HEK293 (cell line): ENCODE measurements around the gene HOXB4.
A peak's percentile ranks its signal among the peaks of the same experiment; 100 is the strongest.

Experiments used
- BCL11B ChIP-seq: fragments of 450-650 bp; formaldehyde crosslinking; IDR thresholded peaks from 2 replicates; pipeline ENCODE4 v1.5.1; 2016; ENCODE audit warnings: low read depth, missing biosample characterization, missing genetic modification characterization
- FEZF1 ChIP-seq: fragments of 450-650 bp; formaldehyde crosslinking; IDR thresholded peaks from 2 replicates; pipeline ENCODE4 v1.5.1; 2016; ENCODE audit warnings: missing biosample characterization, missing genetic modification characterization
- SP2 ChIP-seq: fragments of 450-650 bp; formaldehyde crosslinking; IDR thresholded peaks from 2 replicates; pipeline ENCODE4 v1.5.1; 2016; ENCODE audit warnings: missing biosample characterization, missing genetic modification characterization
- SP3 ChIP-seq: fragments of 450-650 bp; formaldehyde crosslinking; IDR thresholded peaks from 2 replicates; pipeline ENCODE4 v1.5.1; 2016; ENCODE audit warnings: missing biosample characterization, missing genetic modification characterization
- ZBTB17 ChIP-seq: fragments of 450-650 bp; formaldehyde crosslinking; IDR thresholded peaks from 2 replicates; pipeline ENCODE4 v1.5.1; 2016; ENCODE audit warnings: missing biosample characterization, missing genetic modification characterization
- ZBTB48 ChIP-seq: fragments of 450-650 bp; formaldehyde crosslinking; IDR thresholded peaks from 2 replicates; pipeline ENCODE4 v1.5.1; 2016; ENCODE audit warnings: missing biosample characterization, missing genetic modification characterization
- ZFHX2 ChIP-seq: fragments of 450-650 bp; formaldehyde crosslinking; conservative IDR thresholded peaks from 2 replicates; pipeline ENCODE4 v1.5.1; 2016; ENCODE audit warnings: missing biosample characterization, missing genetic modification characterization
- ZFP69B ChIP-seq: fragments of 450-650 bp; formaldehyde crosslinking; IDR thresholded peaks from 2 replicates; pipeline ENCODE4 v1.5.1; 2016; ENCODE audit warnings: missing biosample characterization, missing genetic modification characterization
- ZNF10 ChIP-seq: fragments of 450-650 bp; formaldehyde crosslinking; IDR thresholded peaks from 2 replicates; pipeline ENCODE4 v1.5.1; 2017; ENCODE audit warnings: missing biosample characterization, missing genetic modification characterization
- ZNF19 ChIP-seq: fragments of 450-650 bp; formaldehyde crosslinking; IDR thresholded peaks from 2 replicates; pipeline ENCODE4; 2016; ENCODE audit warnings: missing biosample characterization, missing genetic modification characterization, low read depth
- ZNF311 ChIP-seq: fragments of 450-650 bp; formaldehyde crosslinking; IDR thresholded peaks from 2 replicates; pipeline ENCODE4 v1.5.1; 2017; ENCODE audit warnings: missing biosample characterization, missing genetic modification characterization, borderline replicate concordance
- ZNF350 ChIP-seq: fragments of 450-650 bp; formaldehyde crosslinking; IDR thresholded peaks from 2 replicates; pipeline ENCODE4 v1.5.0; 2017; ENCODE audit warnings: missing biosample characterization, mild to moderate bottlenecking, missing genetic modification characterization
- ZNF48 ChIP-seq: fragments of 450-650 bp; formaldehyde crosslinking; IDR thresholded peaks from 2 replicates; pipeline ENCODE4 v1.5.1; 2016; ENCODE audit warnings: missing biosample characterization, missing genetic modification characterization
- ZNF530 ChIP-seq: fragments of 450-650 bp; formaldehyde crosslinking; IDR thresholded peaks from 2 replicates; pipeline ENCODE4 v1.5.1; 2016; ENCODE audit warnings: low read depth, missing biosample characterization, missing genetic modification characterization
- ZNF692 ChIP-seq: fragments of 450-650 bp; formaldehyde crosslinking; IDR thresholded peaks from 2 replicates; pipeline ENCODE4 v1.5.1; 2016; ENCODE audit warnings: missing biosample characterization, missing genetic modification characterization
- ZNF704 ChIP-seq: fragments of 450-650 bp; formaldehyde crosslinking; IDR thresholded peaks from 2 replicates; pipeline ENCODE4 v1.5.1; 2016; ENCODE audit warnings: missing biosample characterization, missing genetic modification characterization
- ZNF776 ChIP-seq: fragments of 450-650 bp; formaldehyde crosslinking; IDR thresholded peaks from 2 replicates; pipeline ENCODE4 v1.5.0; 2017; ENCODE audit warnings: missing biosample characterization, missing genetic modification characterization, borderline replicate concordance
- ZNF785 ChIP-seq: fragments of 450-650 bp; formaldehyde crosslinking; IDR thresholded peaks from 2 replicates; pipeline ENCODE4 v1.5.1; 2016; ENCODE audit warnings: missing biosample characterization, missing genetic modification characterization
- ZXDB ChIP-seq: fragments of 450-650 bp; formaldehyde crosslinking; IDR thresholded peaks from 2 replicates; pipeline ENCODE4 v1.5.1; 2016; ENCODE audit warnings: missing biosample characterization, missing genetic modification characterization
- TF ChIP-seq, protein P1 (sequence below): fragments of 450-650 bp; formaldehyde crosslinking; conservative IDR thresholded peaks from 2 replicates; pipeline ENCODE4 v1.5.1; 2016; ENCODE audit warnings: low read depth, missing biosample characterization, missing genetic modification characterization
- TF ChIP-seq, protein P2 (sequence below): fragments of 450-650 bp; formaldehyde crosslinking; IDR thresholded peaks from 2 replicates; pipeline ENCODE4 v1.5.1; 2016; ENCODE audit warnings: missing biosample characterization, missing genetic modification characterization
- TF ChIP-seq, protein P3 (sequence below): fragments of 450-650 bp; formaldehyde crosslinking; IDR thresholded peaks from 2 replicates; pipeline ENCODE4 v1.5.1; 2016; ENCODE audit warnings: missing biosample characterization, missing genetic modification characterization
- TF ChIP-seq, protein P4 (sequence below): fragments of 450-650 bp; formaldehyde crosslinking; IDR thresholded peaks from 2 replicates; pipeline ENCODE4 v1.5.0; 2017; ENCODE audit warnings: missing biosample characterization, missing genetic modification characterization, borderline replicate concordance

HOXB4 gene

DNA sequence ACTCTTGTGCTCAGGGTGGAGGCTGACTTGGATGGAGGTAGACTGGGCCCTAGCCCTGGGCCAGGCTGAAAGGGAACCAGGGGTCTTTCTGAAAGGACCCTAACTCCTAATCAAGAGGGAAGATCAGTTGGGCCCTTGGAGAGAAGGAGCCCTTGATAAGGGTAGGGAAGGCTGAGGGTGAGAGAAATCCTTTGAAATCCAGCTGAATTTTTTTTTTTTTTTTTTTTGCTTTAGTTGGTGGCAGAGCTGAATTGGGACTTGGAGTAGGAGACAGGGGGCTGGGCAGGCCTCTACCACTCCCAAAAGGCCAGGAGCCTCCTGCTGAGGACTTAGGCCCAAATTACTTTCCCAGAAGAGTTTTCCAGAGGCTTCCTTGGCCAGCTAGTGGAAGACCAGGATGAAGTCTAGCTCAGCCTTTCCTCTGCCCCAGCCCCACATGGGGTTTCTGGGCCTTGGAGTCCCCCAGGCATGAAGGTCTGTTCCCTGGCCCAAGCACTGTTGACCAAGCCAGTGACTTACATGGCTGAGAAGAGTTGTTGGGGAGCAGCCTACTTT is 12.5 kb upstream of the HOXB4 start (continued):
- TF ChIP-seq, protein P1, sequence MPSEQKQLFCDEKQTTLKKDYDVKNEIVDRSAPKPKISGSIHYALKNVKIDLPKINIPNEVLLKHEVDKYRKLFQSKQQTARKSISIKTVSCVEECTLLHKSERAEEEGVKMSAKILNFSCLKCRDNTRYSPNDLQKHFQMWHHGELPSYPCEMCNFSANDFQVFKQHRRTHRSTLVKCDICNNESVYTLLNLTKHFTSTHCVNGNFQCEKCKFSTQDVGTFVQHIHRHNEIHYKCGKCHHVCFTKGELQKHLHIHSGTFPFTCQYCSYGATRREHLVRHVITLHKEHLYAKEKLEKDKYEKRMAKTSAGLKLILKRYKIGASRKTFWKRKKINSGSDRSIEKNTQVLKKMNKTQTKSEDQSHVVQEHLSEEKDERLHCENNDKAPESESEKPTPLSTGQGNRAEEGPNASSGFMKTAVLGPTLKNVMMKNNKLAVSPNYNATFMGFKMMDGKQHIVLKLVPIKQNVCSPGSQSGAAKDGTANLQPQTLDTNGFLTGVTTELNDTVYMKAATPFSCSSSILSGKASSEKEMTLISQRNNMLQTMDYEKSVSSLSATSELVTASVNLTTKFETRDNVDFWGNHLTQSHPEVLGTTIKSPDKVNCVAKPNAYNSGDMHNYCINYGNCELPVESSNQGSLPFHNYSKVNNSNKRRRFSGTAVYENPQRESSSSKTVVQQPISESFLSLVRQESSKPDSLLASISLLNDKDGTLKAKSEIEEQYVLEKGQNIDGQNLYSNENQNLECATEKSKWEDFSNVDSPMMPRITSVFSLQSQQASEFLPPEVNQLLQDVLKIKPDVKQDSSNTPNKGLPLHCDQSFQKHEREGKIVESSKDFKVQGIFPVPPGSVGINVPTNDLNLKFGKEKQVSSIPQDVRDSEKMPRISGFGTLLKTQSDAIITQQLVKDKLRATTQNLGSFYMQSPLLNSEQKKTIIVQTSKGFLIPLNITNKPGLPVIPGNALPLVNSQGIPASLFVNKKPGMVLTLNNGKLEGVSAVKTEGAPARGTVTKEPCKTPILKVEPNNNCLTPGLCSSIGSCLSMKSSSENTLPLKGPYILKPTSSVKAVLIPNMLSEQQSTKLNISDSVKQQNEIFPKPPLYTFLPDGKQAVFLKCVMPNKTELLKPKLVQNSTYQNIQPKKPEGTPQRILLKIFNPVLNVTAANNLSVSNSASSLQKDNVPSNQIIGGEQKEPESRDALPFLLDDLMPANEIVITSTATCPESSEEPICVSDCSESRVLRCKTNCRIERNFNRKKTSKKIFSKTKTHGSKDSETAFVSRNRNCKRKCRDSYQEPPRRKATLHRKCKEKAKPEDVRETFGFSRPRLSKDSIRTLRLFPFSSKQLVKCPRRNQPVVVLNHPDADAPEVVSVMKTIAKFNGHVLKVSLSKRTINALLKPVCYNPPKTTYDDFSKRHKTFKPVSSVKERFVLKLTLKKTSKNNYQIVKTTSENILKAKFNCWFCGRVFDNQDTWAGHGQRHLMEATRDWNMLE (tag by site-specific recombination), result no peak
- TF ChIP-seq ZNF48 (no peak), ZNF530 (no peak), ZBTB48 (tag by site-specific recombination) (peak; percentile 88), BCL11B (tag by site-specific recombination) (no peak), ZNF704 (tag by site-specific recombination) (no peak), SP2 (tag by site-specific recombination) (no peak), ZNF692 (tag by site-specific recombination) (no peak), ZNF19 (no peak), ZNF10 (tag by site-specific recombination) (no peak), ZNF776 (no peak), ZXDB (tag by site-specific recombination) (no peak), ZFHX2 (tag by site-specific recombination) (no peak), SP3 (no peak), ZFP69B (tag by site-specific recombination) (no peak), FEZF1 (tag by site-specific recombination) (no peak), ZNF350 (tag by site-specific recombination) (no peak), ZNF785 (tag by site-specific recombination) (no peak), ZBTB17 (tag by site-specific recombination) (peak; percentile 2; the same call in 1 of the 2 replicates), ZNF311 (tag by site-specific recombination) (no peak)
- TF ChIP-seq, protein P2, sequence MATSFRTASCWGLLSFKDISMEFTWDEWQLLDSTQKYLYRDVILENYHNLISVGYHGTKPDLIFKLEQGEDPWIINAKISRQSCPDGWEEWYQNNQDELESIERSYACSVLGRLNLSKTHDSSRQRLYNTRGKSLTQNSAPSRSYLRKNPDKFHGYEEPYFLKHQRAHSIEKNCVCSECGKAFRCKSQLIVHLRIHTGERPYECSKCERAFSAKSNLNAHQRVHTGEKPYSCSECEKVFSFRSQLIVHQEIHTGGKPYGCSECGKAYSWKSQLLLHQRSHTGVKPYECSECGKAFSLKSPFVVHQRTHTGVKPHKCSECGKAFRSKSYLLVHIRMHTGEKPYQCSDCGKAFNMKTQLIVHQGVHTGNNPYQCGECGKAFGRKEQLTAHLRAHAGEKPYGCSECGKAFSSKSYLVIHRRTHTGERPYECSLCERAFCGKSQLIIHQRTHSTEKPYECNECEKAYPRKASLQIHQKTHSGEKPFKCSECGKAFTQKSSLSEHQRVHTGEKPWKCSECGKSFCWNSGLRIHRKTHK (tag by site-specific recombination), result no peak
- TF ChIP-seq, protein P3, sequence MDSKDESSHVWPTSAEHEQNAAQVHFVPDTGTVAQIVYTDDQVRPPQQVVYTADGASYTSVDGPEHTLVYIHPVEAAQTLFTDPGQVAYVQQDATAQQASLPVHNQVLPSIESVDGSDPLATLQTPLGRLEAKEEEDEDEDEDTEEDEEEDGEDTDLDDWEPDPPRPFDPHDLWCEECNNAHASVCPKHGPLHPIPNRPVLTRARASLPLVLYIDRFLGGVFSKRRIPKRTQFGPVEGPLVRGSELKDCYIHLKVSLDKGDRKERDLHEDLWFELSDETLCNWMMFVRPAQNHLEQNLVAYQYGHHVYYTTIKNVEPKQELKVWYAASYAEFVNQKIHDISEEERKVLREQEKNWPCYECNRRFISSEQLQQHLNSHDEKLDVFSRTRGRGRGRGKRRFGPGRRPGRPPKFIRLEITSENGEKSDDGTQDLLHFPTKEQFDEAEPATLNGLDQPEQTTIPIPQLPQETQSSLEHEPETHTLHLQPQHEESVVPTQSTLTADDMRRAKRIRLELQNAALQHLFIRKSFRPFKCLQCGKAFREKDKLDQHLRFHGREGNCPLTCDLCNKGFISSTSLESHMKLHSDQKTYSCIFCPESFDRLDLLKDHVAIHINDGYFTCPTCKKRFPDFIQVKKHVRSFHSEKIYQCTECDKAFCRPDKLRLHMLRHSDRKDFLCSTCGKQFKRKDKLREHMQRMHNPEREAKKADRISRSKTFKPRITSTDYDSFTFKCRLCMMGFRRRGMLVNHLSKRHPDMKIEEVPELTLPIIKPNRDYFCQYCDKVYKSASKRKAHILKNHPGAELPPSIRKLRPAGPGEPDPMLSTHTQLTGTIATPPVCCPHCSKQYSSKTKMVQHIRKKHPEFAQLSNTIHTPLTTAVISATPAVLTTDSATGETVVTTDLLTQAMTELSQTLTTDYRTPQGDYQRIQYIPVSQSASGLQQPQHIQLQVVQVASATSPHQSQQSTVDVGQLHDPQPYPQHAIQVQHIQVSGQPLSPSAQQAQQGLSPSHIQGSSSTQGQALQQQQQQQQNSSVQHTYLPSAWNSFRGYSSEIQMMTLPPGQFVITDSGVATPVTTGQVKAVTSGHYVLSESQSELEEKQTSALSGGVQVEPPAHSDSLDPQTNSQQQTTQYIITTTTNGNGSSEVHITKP (tag by site-specific recombination), result peak; percentile 37
- TF ChIP-seq, protein P4, sequence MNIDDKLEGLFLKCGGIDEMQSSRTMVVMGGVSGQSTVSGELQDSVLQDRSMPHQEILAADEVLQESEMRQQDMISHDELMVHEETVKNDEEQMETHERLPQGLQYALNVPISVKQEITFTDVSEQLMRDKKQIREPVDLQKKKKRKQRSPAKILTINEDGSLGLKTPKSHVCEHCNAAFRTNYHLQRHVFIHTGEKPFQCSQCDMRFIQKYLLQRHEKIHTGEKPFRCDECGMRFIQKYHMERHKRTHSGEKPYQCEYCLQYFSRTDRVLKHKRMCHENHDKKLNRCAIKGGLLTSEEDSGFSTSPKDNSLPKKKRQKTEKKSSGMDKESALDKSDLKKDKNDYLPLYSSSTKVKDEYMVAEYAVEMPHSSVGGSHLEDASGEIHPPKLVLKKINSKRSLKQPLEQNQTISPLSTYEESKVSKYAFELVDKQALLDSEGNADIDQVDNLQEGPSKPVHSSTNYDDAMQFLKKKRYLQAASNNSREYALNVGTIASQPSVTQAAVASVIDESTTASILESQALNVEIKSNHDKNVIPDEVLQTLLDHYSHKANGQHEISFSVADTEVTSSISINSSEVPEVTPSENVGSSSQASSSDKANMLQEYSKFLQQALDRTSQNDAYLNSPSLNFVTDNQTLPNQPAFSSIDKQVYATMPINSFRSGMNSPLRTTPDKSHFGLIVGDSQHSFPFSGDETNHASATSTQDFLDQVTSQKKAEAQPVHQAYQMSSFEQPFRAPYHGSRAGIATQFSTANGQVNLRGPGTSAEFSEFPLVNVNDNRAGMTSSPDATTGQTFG (tag by site-specific recombination), result no peak
